ENCODE results near the gene ACTR1A. TPM values are rescaled to one million over a fixed set of nuclear protein-coding genes. Genes with fewer than 3 reads are reported as not detected.
"Not testable (repeated sequence)": the region's sequence is repeated elsewhere in the genome, so short reads cannot be mapped to it uniquely, and the experiment has no call there.

The ACTR1A gene
- total RNA-seq, 1 donor from 2014 or later: 151 TPM

DNA sequence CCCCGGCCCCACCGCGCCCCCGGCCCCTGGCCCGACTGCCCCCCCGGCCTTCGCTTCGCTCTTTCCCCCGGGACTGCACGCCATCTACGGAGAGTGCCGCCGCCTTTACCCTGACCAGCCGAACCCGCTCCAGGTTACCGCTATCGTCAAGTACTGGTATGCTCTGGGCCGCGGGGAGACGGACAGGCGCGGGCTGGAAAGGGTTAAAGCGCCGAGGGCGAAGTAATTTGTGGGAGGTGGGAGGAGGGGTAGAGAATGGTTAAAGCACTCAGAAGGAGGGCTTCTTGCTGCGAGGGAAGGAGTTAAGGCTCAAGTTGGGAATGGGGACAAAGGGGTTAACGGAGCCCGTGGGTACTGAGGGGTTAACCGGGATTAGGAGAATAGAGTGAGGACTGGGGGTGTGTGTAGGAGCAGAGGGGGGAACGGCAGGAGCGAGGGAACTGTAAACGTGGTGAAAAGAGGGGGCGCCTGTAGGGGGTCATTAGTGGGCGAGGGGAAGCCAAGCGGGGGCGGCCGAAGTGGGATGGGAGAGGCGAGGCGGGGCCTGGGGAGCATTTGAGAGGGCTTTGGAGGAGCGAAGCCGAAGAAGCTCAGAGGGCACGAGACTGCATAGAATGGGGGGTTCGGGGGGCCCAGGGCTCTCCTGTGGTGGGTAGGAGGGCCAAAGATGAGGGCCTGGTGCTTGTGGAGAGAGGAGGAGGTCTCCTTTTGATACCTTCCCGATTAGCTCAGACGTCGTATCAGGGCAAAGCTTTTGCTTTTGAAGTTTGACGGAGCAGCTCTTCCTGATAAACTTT is 1.9 kb upstream of the ACTR1A start:
- no peaks in the 10 kb centered on the region for H3K36me3 ChIP-seq (ENCODE audit: control insufficient read depth, insufficient read depth, low read length)
- DNase-seq (ENCODE audit: low read depth): no peak
- H3K4me3 ChIP-seq (ENCODE audit: low read depth, low read length): peak overlapping the region; percentile 77
- TF ChIP-seq, protein P1, sequence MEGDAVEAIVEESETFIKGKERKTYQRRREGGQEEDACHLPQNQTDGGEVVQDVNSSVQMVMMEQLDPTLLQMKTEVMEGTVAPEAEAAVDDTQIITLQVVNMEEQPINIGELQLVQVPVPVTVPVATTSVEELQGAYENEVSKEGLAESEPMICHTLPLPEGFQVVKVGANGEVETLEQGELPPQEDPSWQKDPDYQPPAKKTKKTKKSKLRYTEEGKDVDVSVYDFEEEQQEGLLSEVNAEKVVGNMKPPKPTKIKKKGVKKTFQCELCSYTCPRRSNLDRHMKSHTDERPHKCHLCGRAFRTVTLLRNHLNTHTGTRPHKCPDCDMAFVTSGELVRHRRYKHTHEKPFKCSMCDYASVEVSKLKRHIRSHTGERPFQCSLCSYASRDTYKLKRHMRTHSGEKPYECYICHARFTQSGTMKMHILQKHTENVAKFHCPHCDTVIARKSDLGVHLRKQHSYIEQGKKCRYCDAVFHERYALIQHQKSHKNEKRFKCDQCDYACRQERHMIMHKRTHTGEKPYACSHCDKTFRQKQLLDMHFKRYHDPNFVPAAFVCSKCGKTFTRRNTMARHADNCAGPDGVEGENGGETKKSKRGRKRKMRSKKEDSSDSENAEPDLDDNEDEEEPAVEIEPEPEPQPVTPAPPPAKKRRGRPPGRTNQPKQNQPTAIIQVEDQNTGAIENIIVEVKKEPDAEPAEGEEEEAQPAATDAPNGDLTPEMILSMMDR (IDR thresholded peaks at IDR 0.05; ENCODE audit: insufficient read depth, low read length, poor library complexity, severe bottlenecking): no peak
- H3K27me3 ChIP-seq (ENCODE audit: control insufficient read depth, insufficient read depth, low read length): no peaks in the 10 kb centered on the region

DNA sequence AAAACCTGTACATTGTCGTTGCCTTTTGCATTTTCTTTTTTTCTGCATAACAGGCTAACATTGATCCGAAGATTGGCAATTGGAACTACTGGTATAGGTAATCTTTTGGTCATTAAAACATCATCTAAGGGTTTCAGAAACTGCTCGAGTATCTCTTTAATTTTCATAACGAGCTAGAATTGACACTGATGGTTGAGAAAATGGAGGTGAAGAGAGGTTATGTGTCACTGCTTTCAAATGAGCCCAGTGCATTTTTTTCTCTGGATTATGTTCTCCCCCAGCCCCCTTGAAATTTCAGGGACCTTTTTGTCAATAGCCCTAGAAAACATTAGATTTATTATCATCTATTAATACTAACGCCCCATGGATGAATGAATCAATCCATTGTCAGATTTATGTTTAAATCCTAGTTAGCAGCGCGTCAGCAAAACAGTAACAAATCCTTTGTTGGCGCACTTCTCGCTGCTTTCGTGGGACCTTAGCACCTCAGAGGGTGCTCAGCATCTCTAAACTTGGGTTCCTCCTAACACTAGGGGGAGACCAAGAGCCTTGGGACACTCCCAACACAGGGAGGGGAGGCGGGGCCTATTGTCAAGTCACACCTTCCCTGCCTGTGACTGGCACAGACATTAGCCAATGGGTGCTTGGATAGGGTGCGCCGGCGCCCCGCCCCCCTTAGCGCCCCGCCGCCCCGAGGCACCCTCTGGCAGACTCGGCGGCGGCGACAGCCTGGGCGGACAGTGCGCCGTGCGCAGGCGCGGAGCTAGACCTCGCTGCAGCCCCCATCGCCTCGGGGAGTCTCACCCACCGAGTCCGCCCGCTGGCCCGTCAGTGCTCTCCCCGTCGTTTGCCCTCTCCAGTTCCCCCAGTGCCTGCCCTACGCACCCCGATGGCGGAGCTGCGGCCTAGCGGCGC is 1.0 kb upstream of the ACTR1A start, which contains the start of gene SUFU:
Gene SUFU (plus strand): TSS at position 709 of the 915 bp plus-strand sequence. CDS start 181 bp downstream, at position 890.
- H3K4me3 ChIP-seq (ENCODE audit: low read depth, low read length): peak within 1 kb of the TSS; percentile 77
- H3K36me3 ChIP-seq (ENCODE audit: control insufficient read depth, insufficient read depth, low read length): no peaks in the 10 kb centered on the region
- peak; percentile 92 for DNase-seq (ENCODE audit: low read depth)
- H3K27me3 ChIP-seq (ENCODE audit: control insufficient read depth, insufficient read depth, low read length): no peaks in the 10 kb centered on the region
- TF ChIP-seq, protein P1 (IDR thresholded peaks at IDR 0.05; ENCODE audit: insufficient read depth, low read length, poor library complexity, severe bottlenecking): peak; percentile 85

DNA sequence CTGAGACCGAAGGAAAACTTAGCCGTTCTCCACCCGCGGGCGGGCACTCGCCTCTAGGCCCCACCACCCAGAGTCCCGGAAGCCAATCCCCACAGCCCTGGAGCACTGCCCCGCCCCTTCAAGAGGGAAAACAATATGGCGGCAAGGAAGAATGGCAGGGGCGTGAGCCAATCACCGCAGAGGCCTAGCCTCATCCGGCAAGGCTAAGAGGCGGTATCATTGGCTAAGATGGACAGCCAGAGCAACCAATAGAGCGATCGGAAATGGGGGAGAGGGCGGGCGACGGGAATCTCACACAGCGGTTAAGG is 529 bp downstream of the ACTR1A start:
- Histone ChIP-seq H3K27me3 (ENCODE audit: control insufficient read depth, insufficient read depth, low read length) (no peaks in the 10 kb centered on the region), H3K4me3 (ENCODE audit: low read depth, low read length) (peak overlapping the region; percentile 89), H3K36me3 (ENCODE audit: control insufficient read depth, insufficient read depth, low read length) (no peaks in the 10 kb centered on the region)
- peak; percentile 90 for DNase-seq (ENCODE audit: low read depth)
- TF ChIP-seq, protein P1 (IDR thresholded peaks at IDR 0.05; ENCODE audit: insufficient read depth, low read length, poor library complexity, severe bottlenecking): no peak

DNA sequence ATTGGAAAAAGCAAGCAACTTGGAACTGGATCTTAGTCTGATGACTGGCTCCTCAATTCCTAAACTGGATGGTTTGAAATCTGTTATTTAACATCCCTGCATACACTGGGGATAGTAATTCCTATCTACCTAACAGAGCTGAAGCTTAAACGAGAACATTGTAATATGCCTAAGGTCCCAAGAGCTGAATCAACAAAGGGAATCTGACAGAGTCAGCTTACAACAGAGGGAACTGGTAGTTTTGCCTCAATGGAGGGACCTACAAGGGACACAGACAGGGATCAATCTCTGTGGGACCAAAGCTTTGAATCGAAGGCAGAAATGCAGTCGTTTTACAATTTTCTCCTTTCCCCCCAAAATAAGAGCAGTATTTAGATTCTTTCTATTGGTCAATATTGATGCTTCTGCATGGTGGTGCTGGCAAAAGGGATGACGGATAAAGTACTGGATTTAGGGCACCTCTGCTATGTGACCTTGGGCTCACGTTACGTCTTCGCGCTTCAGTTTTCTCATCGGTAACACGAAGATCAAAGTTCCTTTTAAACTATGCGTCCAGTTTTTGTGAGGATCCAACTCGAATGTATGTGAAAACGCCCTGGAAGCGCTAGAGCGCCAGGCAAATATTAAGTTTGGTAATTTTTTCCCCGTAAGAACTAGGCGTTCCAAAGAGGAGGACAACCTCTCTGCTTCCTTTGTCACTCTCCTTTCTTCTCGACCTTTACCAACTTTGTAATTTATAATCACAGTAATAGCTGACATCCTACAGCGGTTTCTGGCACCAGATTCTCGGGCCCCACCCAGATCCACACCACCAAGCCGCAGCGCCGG is 1.1 kb downstream of the ACTR1A start:
- Histone ChIP-seq H3K36me3 (ENCODE audit: control insufficient read depth, insufficient read depth, low read length) (no peaks in the 10 kb centered on the region), H3K27me3 (ENCODE audit: control insufficient read depth, insufficient read depth, low read length) (no peaks in the 10 kb centered on the region), H3K4me3 (ENCODE audit: low read depth, low read length) (peak overlapping the region; percentile 51)
- DNase-seq (ENCODE audit: low read depth): no peak
- TF ChIP-seq, protein P1 (IDR thresholded peaks at IDR 0.05; ENCODE audit: insufficient read depth, low read length, poor library complexity, severe bottlenecking): no peak

DNA sequence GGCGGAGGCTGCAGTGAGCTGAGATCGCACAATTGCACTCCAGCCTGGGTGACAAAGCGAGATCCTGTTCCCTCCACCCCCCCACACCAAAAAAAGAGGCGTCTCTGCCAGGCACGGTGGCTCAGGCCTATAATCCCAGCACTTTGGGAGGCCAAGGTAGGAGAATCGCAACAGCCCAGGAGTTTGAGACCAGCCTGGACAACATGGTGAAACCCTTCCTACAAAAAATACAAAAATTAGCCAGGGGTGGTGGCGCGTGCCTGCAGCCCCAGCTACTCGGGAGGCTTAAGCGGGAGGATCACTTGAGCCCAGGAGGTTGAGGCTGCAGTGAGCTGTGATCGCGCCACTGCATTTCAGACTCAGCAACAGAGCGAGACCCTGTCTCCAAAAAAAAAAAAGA is 1.8 kb downstream of the ACTR1A start:
- not testable (repeated sequence) for DNase-seq (ENCODE audit: low read depth); H3K27me3 ChIP-seq (ENCODE audit: control insufficient read depth, insufficient read depth, low read length); H3K36me3 ChIP-seq (ENCODE audit: control insufficient read depth, insufficient read depth, low read length); H3K4me3 ChIP-seq (ENCODE audit: low read depth, low read length)

All from kidney epithelial cell (primary cell).